HG03565 (cell line): ENCODE results near the gene COMMD7.
"Not testable (repeated sequence)": the region's sequence is repeated elsewhere in the genome, so short reads cannot be mapped to it uniquely, and the experiment has no call there.

ENCODE experiments used
- ATAC-seq: cut with Tn5 transposase; IDR thresholded peaks from one replicate; pipeline ENCODE4 v1.9.1; 2021; ENCODE audit warnings: mild to moderate bottlenecking, moderate library complexity; ENCODE audit not compliant: unreplicated experiment

The COMMD7 gene

GRCh38 chr20:32737371-32738223, 5.7 kb downstream of the COMMD7 start:
- no peak for ATAC-seq

GRCh38 chr20:32731882-32732266, 11.4 kb downstream of the COMMD7 start:
- ATAC-seq = no peak

GRCh38 chr20:32729334-32729733, 13.9 kb downstream of the COMMD7 start:
- not testable (repeated sequence) for ATAC-seq

- not testable (repeated sequence) for ATAC-seq
Measured at GRCh38 chr20:32728435-32728834, 14.8 kb downstream of the COMMD7 start.

GRCh38 chr20:32727683-32728082, 15.6 kb downstream of the COMMD7 start:
- no peak for ATAC-seq

- ATAC-seq = no peak
Measured at GRCh38 chr20:32718749-32719348, 24.4 kb downstream of the COMMD7 start.

- ATAC-seq = no peak
Measured at GRCh38 chr20:32711346-32711745, 31.9 kb downstream of the COMMD7 start.

GRCh38 chr20:32709632-32710121, 33.6 kb downstream of the COMMD7 start:
- ATAC-seq = no peak

- not testable (repeated sequence) for ATAC-seq
Measured at GRCh38 chr20:32709029-32709631, 34.1 kb downstream of the COMMD7 start.

- ATAC-seq = no peak
Measured at GRCh38 chr20:32707691-32708581, 35.3 kb downstream of the COMMD7 start.

GRCh38 chr20:32706486-32706885, 36.8 kb downstream of the COMMD7 start:
- no peak for ATAC-seq

GRCh38 chr20:32702706-32703425, 40.4 kb downstream of the COMMD7 start:
- no peak for ATAC-seq

- no peak for ATAC-seq
Measured at GRCh38 chr20:32697608-32698007, 45.7 kb downstream of the COMMD7 start.

- ATAC-seq = no peak
Measured at GRCh38 chr20:32695089-32695488, 48.2 kb downstream of the COMMD7 start.

- ATAC-seq = not testable (repeated sequence)
Measured at GRCh38 chr20:32688966-32689365, 54.3 kb downstream of the COMMD7 start.

GRCh38 chr20:32687180-32687532, 56.1 kb downstream of the COMMD7 start:
- ATAC-seq = no peak

- ATAC-seq = no peak
Measured at GRCh38 chr20:32686530-32687179, 56.6 kb downstream of the COMMD7 start.

- no peak for ATAC-seq
Measured at GRCh38 chr20:32685541-32686529, 57.4 kb downstream of the COMMD7 start.
